ENCODE measurements around the gene ACVRL1. TPM values are rescaled to one million over a fixed set of nuclear protein-coding genes. Genes with fewer than 3 reads are reported as not detected.
A peak's percentile ranks its signal among the peaks of the same experiment; 100 is the strongest.

The ACVRL1 gene
- total RNA-seq, 1 experiment from 2014 or later, result not detected

DNA sequence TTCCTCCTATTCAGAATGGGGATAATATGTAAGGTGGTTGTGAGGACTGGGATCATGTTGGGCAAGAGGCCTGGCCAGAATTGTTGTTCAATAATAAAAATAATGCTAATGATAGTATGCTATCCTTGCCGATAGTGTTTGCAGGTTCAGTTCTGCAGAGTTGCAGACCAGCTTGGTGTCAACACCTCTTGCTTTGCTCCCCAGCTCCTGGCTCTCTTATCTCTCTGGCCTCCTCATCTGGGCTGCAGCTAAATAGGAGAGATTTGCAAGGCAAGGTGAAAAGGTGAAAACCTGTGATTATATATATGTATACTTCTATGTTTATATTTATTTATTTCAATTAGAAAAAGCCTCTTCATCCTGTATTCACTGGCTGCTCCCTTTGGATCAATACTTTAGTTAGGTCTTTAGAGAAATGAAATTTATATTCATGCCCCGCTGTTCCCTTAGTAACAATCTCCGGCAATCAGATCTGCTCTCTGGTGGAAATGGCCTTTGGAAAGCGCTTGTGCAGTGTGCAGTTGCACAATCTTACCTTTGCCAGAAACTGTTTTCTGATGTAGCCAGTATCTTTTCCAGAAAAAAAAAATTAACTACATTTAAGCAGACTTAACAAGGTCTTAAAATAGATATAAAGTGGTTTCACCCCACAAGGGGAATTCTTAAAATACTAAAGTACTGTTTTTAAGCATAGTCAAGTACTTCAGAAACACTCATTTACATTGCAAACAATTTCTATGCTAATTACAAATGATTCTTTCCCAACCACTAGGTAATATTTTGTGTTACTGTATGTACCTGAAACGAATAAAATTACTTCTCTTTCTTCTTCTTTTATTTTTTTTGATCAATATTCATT lies 25.1 kb downstream of the ACVRL1 start:
- H3K4me3 Mint-ChIP-seq (ENCODE audit: unreplicated experiment), result no peak overlapping the region
- no peaks in the 10 kb centered on the region for H3K9me3 ChIP-seq
- H3K27me3 Mint-ChIP-seq (ENCODE audit: insufficient read depth, unreplicated experiment), result no peaks in the 10 kb centered on the region
- intact Hi-C loops (cut with micrococcal nuclease; ENCODE audit: unreplicated experiment), result no loop called here
- TF ChIP-seq, protein P1, sequence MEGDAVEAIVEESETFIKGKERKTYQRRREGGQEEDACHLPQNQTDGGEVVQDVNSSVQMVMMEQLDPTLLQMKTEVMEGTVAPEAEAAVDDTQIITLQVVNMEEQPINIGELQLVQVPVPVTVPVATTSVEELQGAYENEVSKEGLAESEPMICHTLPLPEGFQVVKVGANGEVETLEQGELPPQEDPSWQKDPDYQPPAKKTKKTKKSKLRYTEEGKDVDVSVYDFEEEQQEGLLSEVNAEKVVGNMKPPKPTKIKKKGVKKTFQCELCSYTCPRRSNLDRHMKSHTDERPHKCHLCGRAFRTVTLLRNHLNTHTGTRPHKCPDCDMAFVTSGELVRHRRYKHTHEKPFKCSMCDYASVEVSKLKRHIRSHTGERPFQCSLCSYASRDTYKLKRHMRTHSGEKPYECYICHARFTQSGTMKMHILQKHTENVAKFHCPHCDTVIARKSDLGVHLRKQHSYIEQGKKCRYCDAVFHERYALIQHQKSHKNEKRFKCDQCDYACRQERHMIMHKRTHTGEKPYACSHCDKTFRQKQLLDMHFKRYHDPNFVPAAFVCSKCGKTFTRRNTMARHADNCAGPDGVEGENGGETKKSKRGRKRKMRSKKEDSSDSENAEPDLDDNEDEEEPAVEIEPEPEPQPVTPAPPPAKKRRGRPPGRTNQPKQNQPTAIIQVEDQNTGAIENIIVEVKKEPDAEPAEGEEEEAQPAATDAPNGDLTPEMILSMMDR (IDR thresholded peaks at IDR 0.05; ENCODE audit: insufficient read depth in 1 of 2, low read depth in 1 of 2, low read length in 1 of 2, severe bottlenecking in 1 of 2, unreplicated experiment in 1 of 2), result no peak
- BruUV-seq (replicated peaks), result no TSS peak
- H3K27ac Mint-ChIP-seq (ENCODE audit: unreplicated experiment), result no peak overlapping the region
- no peak overlapping the region for H3K4me3 ChIP-seq (ENCODE audit: low read depth, low read length)
- POLR2A ChIA-PET, result no interaction called here
- DNase-seq, result peak in 1 of 2 experiments; percentile 9
- CTCF ChIA-PET, result no interaction called here
- no peaks in the 10 kb centered on the region for H3K9me3 Mint-ChIP-seq (ENCODE audit: unreplicated experiment)
- H3K36me3 Mint-ChIP-seq (ENCODE audit: insufficient read depth, unreplicated experiment), result no peaks in the 10 kb centered on the region
- H3K27me3 ChIP-seq (replicated peaks; ENCODE audit: control insufficient read depth, insufficient read depth, low read length), result no peaks in the 10 kb centered on the region
- H3K4me1 ChIP-seq, result no peaks in the 10 kb centered on the region
- H3K36me3 ChIP-seq (ENCODE audit: control insufficient read depth, insufficient read depth, low read length), result no peaks in the 10 kb centered on the region
- H3K4me1 Mint-ChIP-seq (ENCODE audit: low read depth, unreplicated experiment), result no peaks in the 10 kb centered on the region

DNA sequence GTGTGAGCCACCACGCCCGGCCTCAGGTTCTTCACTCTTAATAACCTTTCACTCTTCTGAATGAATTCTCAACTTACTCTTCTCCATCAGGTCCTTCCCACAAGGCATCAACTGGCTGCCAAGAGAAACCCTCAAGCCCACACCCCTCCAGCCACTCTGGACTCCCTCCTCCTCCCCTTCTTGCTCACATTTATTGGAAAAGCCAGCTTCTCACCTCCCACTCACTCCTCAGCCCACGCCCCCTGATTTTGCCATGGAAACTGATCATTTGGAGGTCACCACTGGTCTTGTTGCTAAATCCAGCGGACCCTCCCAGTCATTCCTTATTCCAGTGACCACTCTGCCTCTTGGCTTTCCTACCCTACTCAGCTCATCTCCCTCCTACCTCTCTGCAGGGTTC lies 26.8 kb downstream of the ACVRL1 start:
- TF ChIP-seq, protein P1 (IDR thresholded peaks at IDR 0.05; ENCODE audit: insufficient read depth in 1 of 2, low read depth in 1 of 2, low read length in 1 of 2, severe bottlenecking in 1 of 2, unreplicated experiment in 1 of 2), result no peak
- CTCF ChIA-PET, result interaction anchor here (0.7 to 1.1 kb wide), 2 partner anchors 22 to 26 kb away, joined by 4 to 5 read pairs; no protein-coding TSS in a partner anchor
- no TSS peak for BruUV-seq (replicated peaks)
- no peaks in the 10 kb centered on the region for H3K9me3 ChIP-seq
- intact Hi-C loops (cut with micrococcal nuclease; ENCODE audit: unreplicated experiment), result no loop called here
- Mint-ChIP-seq H3K4me1 (ENCODE audit: low read depth, unreplicated experiment) (no peaks in the 10 kb centered on the region), H3K4me3 (ENCODE audit: unreplicated experiment) (no peak overlapping the region), H3K27me3 (ENCODE audit: insufficient read depth, unreplicated experiment) (no peaks in the 10 kb centered on the region), H3K9me3 (ENCODE audit: unreplicated experiment) (no peaks in the 10 kb centered on the region), H3K36me3 (ENCODE audit: insufficient read depth, unreplicated experiment) (no peaks in the 10 kb centered on the region), H3K27ac (ENCODE audit: unreplicated experiment) (no peak overlapping the region)
- no peaks in the 10 kb centered on the region for H3K4me1 ChIP-seq
- POLR2A ChIA-PET, result no interaction called here
- DNase-seq, result peak in 1 of 2 experiments; percentile 13
- H3K27me3 ChIP-seq (replicated peaks; ENCODE audit: control insufficient read depth, insufficient read depth, low read length), result no peaks in the 10 kb centered on the region
- H3K36me3 ChIP-seq (ENCODE audit: control insufficient read depth, insufficient read depth, low read length), result no peaks in the 10 kb centered on the region
- H3K4me3 ChIP-seq (ENCODE audit: low read depth, low read length), result no peak overlapping the region

DNA sequence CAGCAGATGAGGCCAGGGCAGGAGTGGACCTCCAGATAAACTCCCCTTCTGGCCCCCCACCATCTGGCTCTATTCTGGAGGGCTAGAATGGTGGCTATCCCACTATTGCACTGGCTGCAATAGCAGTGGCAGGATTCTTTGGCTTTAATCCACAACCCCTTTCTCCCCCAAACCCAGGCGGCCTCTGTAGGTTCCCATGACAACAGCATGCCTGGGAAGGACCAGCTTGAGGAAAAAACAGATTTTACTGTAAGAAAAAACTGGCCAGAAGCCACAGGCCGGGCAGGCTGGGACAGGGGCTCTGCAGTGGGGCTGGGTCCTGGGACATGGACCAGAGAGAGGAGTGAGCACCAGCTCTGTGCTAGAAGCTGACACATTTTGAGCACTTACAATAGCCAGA lies 30.6 kb downstream of the ACVRL1 start:
- no peak for DNase-seq
- POLR2A ChIA-PET, result no interaction called here
- TF ChIP-seq, protein P1 (IDR thresholded peaks at IDR 0.05; ENCODE audit: insufficient read depth in 1 of 2, low read depth in 1 of 2, low read length in 1 of 2, severe bottlenecking in 1 of 2, unreplicated experiment in 1 of 2), result no peak
- Histone ChIP-seq H3K4me3 (ENCODE audit: low read depth, low read length) (no peak overlapping the region), H3K36me3 (ENCODE audit: control insufficient read depth, insufficient read depth, low read length) (no peaks in the 10 kb centered on the region), H3K9me3 (no peaks in the 10 kb centered on the region), H3K4me1 (no peaks in the 10 kb centered on the region), H3K27me3 (replicated peaks; ENCODE audit: control insufficient read depth, insufficient read depth, low read length) (no peaks in the 10 kb centered on the region)
- Mint-ChIP-seq H3K27ac (ENCODE audit: unreplicated experiment) (no peak overlapping the region), H3K27me3 (ENCODE audit: insufficient read depth, unreplicated experiment) (no peaks in the 10 kb centered on the region), H3K4me1 (ENCODE audit: low read depth, unreplicated experiment) (no peaks in the 10 kb centered on the region), H3K4me3 (ENCODE audit: unreplicated experiment) (no peak overlapping the region), H3K9me3 (ENCODE audit: unreplicated experiment) (no peaks in the 10 kb centered on the region), H3K36me3 (ENCODE audit: insufficient read depth, unreplicated experiment) (no peaks in the 10 kb centered on the region)
- intact Hi-C loops (cut with micrococcal nuclease; ENCODE audit: unreplicated experiment), result no loop called here
- CTCF ChIA-PET, result no interaction called here
- BruUV-seq (replicated peaks), result no TSS peak
